Kidney capillary endothelial cell (primary cell): ENCODE measurements around the gene FAM124A.

Experiments
- DNase-seq: peaks from one replicate; pipeline ENCODE4 v3.0.0-alpha.2; 2018; ENCODE audit warnings: low spot score

FAM124A gene

GRCh38 chr13:51308781-51309180, 86.6 kb downstream of the FAM124A start:
- no peak for DNase-seq

- no peak for DNase-seq
Observed at GRCh38 chr13:51311231-51311630, 89.0 kb downstream of the FAM124A start.

DNA sequence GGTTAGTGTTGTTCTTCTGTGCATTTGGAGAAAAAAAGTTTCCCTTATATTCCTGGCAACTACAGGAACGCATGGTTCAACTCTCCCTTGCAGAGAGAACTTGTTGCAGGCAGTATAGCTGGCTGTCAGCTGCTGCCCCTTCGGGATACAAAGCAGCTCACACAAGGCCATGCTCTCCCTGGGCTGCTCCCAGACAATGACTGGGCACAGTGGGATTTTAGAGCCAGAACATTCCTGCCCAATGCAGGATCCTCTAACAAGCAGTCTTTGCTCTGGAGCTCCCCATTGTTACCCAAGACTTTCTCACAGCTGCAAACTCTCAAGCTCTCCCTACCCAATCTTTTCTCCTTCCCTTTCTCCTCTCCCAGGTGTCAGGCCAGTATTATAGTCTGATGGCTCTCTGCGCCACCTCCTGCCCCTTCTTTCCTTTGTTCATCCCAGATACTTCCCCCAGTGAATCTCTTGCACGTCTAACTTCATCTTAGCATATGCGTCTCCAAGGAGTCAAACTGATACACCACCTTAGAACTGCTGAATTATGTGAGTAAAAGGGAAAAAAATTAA, 89.8 kb downstream of the FAM124A start:
- no peak for DNase-seq

DNA sequence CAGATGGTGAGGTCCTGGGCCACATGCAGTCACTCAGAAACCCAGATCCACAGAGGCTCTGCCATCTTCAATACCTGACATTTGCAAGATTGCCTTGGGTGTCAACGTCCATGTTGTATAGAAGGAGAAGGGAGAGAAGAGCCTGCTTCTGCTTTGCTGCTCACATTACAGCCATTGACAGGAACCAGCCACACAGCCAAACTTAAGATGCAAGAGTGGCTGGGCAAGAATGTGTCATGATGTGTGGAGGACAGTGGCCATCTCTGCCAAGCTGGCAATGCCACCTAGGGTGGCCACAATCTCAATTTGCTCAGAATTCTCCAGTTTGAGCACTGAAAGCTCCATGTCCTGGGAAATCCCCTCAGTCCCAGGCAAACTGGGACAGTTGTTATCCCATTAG, 91.4 kb downstream of the FAM124A start:
- DNase-seq = no peak

DNA sequence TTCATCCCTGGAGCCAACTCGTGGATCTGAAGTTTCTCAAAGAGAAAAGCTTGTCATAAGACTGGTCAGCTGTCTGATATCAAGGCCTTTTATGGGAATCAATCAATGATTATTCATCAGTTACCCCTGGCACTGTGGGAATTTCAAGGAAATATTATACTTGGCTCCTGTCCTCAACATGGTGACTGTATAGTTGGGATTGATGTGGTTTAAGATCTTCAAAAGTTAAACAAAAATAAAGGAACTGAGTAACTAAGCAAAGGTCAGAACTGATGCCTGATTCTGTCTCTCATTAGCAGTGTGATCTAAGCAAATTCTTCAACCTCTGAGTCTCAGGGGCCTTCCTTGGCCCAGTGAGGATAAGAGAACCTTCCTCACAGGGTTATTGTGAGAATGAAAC, 95.1 kb downstream of the FAM124A start:
- DNase-seq = no peak

DNA sequence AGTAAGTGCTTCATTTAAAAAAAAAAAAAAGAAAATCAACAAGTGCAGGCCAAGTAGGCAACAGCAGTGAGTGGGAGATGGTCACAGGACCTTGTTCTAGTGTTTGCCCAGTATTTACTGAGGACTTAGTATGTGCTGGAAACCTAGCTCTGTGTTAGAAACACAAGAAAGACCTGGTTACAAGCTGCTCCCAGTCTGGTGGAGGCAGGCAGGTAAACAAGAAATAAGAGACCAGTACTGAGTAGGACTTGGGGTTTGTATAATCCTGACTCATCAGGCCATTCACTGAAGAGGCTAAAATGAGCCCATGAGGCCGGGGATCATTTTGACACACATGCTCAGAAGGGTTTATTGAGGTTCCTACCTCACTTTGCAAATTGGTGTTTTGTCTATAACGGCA, 95.8 kb downstream of the FAM124A start:
- DNase-seq = no peak

- DNase-seq = no peak
Observed at GRCh38 chr13:51318876-51319275, 96.7 kb downstream of the FAM124A start.

DNA sequence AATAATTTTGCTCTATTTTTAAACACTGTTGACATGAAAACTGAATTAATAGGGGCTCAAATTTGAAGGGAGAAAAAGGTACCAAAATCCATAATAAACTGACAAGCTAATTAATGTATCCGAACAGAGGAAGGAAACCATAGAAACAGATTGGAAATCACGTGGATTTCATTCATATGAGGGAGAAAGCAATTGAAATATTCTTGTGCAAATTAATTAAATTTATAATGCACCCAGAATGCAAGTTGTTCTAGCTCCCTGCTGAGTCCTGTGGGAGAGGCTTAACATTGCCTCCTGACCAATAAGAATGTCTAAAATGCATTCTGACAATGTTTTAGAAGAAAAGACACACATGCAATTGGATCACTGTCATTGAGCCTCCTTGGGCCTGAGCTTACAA, 99.6 kb downstream of the FAM124A start:
- DNase-seq = no peak

DNA sequence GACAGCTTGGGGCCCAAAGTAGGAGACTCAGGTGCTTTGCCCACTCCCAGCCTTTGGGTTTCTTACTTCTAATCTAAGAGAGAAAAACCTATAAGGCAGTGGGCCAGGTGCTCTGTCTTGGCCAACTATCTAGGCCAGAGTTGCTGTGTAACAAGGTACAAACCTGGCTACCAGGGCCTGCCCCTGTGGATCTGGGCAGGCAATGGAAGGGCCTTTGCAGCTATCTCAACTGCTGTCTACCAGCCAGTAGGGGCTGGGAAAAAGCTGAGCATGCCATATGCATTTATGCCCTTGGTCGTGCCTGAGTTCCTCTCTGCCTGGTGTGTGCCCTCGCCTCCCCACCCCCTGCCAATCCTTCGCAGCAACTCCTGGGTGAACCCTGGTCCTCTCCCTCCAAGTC, 100.6 kb downstream of the FAM124A start:
- DNase-seq = no peak

- no peak for DNase-seq
Observed at GRCh38 chr13:51323824-51324511, 101.8 kb downstream of the FAM124A start.

GRCh38 chr13:51324714-51325420, 102.7 kb downstream of the FAM124A start:
- DNase-seq = no peak

DNA sequence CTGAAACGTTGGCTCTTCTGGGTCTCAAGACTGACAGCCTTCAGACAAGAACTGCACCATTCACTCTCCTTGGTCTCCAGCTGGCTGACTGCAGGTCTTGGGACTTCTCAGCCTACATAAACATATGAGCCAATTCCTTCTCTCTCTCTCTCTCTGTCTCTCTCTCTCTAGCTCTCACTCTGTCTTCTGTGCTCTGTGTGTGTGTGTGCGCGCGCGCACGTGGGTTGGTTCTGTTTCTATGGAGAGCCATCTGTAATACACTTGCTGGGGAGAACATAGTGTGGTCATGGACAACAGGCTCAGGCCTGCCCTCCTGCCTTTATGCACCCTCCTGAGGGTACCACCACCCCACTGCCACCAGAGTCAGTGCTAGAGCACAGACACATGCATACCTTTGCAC, 103.6 kb downstream of the FAM124A start:
- no peak for DNase-seq

DNA sequence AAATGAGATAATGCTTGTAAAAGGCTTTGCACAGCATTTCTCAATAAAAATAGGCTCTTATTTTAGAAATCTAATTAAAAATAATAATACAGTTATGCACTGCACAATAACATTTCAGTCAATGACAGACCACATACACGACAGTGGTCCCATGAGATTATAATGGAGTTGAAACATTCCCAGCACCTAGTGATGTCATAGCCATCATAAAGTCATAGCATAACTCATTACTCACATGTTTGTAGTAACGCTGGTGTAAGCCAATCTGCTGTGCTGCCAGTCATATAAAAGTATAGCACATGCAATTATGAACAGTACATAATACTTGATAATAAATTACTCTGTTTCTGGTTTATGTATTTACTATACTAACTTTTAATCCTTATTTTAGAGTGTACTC, 104.6 kb downstream of the FAM124A start:
- DNase-seq = no peak

DNA sequence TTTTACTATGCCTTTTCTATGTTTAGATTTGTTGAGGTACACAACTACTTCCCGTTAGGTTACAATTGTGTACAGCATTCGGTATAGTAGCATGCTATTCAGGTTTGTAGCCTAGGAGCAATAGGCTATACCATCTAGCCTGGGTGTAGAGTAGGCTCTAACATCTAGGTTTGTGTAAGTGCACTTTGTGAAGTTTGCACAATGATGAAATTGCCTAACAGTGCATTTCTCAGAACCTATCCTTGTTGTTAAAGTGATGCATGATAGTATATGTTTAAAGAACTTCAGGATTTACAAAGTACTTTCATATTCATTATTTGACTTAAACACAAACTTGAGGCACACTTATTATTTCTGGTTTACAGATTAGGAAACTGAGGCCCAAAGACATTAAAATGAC, 105.8 kb downstream of the FAM124A start:
- DNase-seq = no peak

DNA sequence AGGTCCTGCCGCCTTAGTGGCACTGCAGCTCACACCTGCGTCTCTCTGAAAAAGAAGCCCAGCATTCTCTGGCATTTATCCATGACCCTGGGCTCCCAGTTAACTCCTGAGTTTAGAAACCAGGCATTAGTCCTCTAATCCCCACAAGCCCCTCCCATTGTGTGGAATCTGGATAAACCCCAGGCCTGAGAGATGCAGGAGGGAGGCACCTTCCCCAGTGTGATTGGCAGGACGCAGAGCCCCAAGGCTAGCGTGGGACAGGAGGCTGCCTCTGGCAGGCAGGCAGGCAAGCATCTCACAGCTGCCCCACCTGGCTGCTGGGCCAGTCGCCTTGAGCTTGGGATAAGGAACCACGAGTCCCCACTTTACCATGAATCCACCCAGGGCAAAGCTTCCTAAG, 106.3 kb downstream of the FAM124A start:
- DNase-seq = no peak

- no peak for DNase-seq
Observed at GRCh38 chr13:51329606-51330005, 107.4 kb downstream of the FAM124A start.

DNA sequence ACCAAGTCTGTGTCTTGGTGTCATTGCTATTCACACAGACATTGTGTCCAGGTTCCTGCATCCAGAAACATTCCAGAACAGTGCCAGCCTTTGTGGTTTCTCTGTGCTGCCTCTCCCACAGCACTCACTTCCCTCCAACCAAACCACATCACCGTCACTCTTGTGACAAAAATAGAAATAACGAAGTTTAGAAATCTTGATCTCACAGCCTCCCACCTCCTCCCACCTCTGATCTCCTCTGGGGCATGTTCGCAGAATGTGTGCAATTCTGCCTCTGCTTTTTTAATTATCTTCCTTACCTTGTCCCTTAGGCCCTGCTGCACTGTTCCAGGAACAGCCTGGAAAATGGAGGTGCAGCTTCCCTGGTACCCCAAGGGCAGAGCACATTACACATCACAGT, 108.6 kb downstream of the FAM124A start:
- DNase-seq = no peak

GRCh38 chr13:51331354-51331861, 109.2 kb downstream of the FAM124A start:
- DNase-seq = no peak

DNA sequence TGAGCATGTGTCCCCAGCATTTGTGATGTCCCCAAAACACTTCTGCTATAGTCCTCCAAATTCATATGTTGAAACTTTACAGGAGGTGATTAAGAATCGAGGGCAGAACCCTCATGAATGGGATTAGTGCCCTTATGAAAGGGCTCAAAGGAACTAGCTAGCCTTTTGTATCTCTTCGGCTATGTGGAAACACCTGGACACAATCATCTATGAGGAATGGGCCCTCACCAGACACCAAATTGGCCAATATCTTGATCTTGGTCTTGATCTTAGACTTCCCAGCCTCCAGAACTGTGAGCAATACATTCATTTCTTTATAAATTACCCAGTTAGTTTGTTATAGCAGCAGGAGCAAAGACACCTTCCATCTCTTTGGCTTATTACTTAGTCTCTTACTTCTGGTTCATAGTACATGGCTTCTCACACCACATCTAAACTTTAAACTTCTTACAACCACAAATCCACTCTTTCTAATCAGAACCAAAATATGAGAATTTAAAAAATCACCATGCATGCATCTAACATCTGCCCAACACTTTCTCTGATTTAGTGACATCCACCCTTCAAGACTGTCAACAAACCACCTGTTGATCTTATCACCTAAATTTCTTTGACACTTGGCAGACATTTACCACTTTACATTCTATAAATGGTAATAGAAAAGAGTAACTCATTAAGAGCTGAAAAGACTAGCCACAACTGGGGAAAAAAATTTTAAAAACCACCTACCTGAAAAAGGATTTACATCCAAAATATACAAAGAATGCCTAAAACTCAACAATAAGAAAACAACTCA, 110.6 kb downstream of the FAM124A start:
- no peak for DNase-seq

- DNase-seq = no peak
Observed at GRCh38 chr13:51333421-51333820, 111.2 kb downstream of the FAM124A start.

DNA sequence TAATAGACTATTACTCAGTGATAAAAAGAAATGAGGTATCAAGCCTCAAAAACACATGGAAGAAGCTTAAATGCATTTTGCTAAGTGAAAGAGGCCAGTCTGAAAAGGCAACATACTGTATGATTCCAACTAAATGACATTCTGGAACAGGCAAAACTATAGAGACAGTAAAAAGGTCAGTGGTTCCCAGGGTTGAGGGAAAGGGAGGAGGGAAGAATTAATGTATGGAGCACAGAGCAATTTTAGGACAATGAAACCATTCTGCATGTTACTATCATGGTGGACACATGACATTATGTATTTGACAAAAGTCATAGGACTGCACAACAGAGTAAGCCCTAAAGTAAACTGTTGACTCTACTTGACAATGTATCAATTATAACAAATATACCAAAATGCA, 111.6 kb downstream of the FAM124A start:
- DNase-seq = no peak
